PC-3 (cell line): ENCODE measurements around the gene FIBCD1. TPM values are rescaled to one million over a fixed set of nuclear protein-coding genes. Genes with fewer than 3 reads are reported as not detected.

ENCODE experiments used
- ATAC-seq: fragments of 200-7000 bp; cut with Tn5 transposase; 2 replicates; pipeline ENCODE4 v1.9.1; 2020; ENCODE audit warnings: mild to moderate bottlenecking, moderate library complexity
- BruUV-seq: library from RNA; stranded (reverse); fragments of 400-500 nt; replicated peaks from 2 replicates; lab custom pipeline; 2021; lab: Mats Ljungman, UMichigan
- CTCF ChIA-PET: fragments of 300-600 bp; sonication (Branson Sonifier 250); formaldehyde crosslinking; loops from one replicate; lab custom pipeline; 2022; ENCODE audit warnings: antibody characterized with exemption; lab: Charles Lee
- POLR2A ChIA-PET: fragments of 300-600 bp; sonication (Branson Sonifier 250); formaldehyde crosslinking; loops from one replicate; lab custom pipeline; 2022; ENCODE audit warnings: antibody characterized with exemption; ENCODE audit not compliant: unreplicated experiment; lab: Charles Lee
- DNase-seq: peaks from one replicate; pipeline ENCODE4 v3.0.0-alpha.2; 2015
- H2AFZ ChIP-seq: fragments of 300-600 bp; sonication (generic); 2 replicates; pipeline ENCODE4 v1.6.0; 2016; ENCODE audit warnings: antibody characterized with exemption, low read length
- H3F3A ChIP-seq: fragments of 300-600 bp; sonication (generic); one replicate; pipeline ENCODE4 v1.6.0; 2017; ENCODE audit warnings: antibody characterized with exemption, low read length, control low read depth, mild to moderate bottlenecking; ENCODE audit not compliant: unreplicated experiment
- H3K27ac ChIP-seq: fragments of 300-600 bp; sonication (generic); 2 replicates; pipeline ENCODE4 v1.5.1; 2016; ENCODE audit warnings: mild to moderate bottlenecking, low read length
- H3K27me3 ChIP-seq: fragments of 300-600 bp; sonication (generic); 2 replicates; pipeline ENCODE4 v1.6.1; 2016; ENCODE audit warnings: low read length, mixed read lengths
- H3K36me3 ChIP-seq: fragments of 300-600 bp; sonication (generic); 2 replicates; pipeline ENCODE4 v1.6.1; 2016; ENCODE audit warnings: low read depth, mixed run types, low read length, mixed read lengths
- H3K4me1 ChIP-seq: fragments of 300-600 bp; sonication (generic); 2 replicates; pipeline ENCODE4 v1.5.1; 2016; ENCODE audit warnings: low read length; ENCODE audit not compliant: insufficient read depth
- H3K4me2 ChIP-seq: fragments of 300-600 bp; sonication (generic); 2 replicates; pipeline ENCODE4 v1.6.0; 2016; ENCODE audit warnings: low read length
- H3K4me3 ChIP-seq: fragments of 300-600 bp; sonication (generic); 2 replicates; pipeline ENCODE4 v1.5.1; 2016; ENCODE audit warnings: mild to moderate bottlenecking, low read length, mixed read lengths
- H3K79me2 ChIP-seq: fragments of 300-600 bp; sonication (generic); 2 replicates; pipeline ENCODE4 v1.6.1; 2017; ENCODE audit warnings: low read length, mixed read lengths
- H3K9ac ChIP-seq: fragments of 300-600 bp; sonication (generic); 2 replicates; pipeline ENCODE4 v1.6.0; 2016; ENCODE audit warnings: mild to moderate bottlenecking, low read length
- H3K9me2 ChIP-seq: fragments of 300-600 bp; sonication (generic); replicated peaks from 2 replicates; pipeline ENCODE4 v1.6.1; 2016; ENCODE audit warnings: mixed run types, low read length, mixed read lengths
- H3K9me3 ChIP-seq: fragments of 300-600 bp; sonication (generic); 2 replicates; pipeline ENCODE4 v1.6.1; 2016; ENCODE audit warnings: low read length, mixed read lengths
- H4K20me1 ChIP-seq: fragments of 300-600 bp; sonication (generic); 2 replicates; pipeline ENCODE4 v1.6.1; 2016; ENCODE audit warnings: low read length, mixed read lengths
- CTCF ChIP-seq: fragments of 300-600 bp; sonication (generic); conservative IDR thresholded peaks from 2 replicates; pipeline ENCODE4 v1.5.1; 2017; ENCODE audit warnings: antibody characterized with exemption, low read depth, mild to moderate bottlenecking, low read length
- EZH2 ChIP-seq: fragments of 300-600 bp; sonication (generic); IDR thresholded peaks from one replicate; pipeline ENCODE4 v1.6.1; 2017; ENCODE audit warnings: antibody characterized with exemption, mild to moderate bottlenecking, low read length; ENCODE audit not compliant: unreplicated experiment
- EZH2phosphoT487 ChIP-seq: fragments of 300-600 bp; sonication (generic); IDR thresholded peaks from 2 replicates; pipeline ENCODE4 v1.6.1; 2018; ENCODE audit warnings: mild to moderate bottlenecking, antibody characterized with exemption, low read length, borderline replicate concordance
- intact Hi-C: fragments of 100-400 bp; cut with micrococcal nuclease; formaldehyde crosslinking; loops from 2 replicates; pipeline ENCODE4 v1.9.0; 2023
- total RNA-seq: library from RNA; depleted of rRNA; stranded (reverse); fragments of >200 nt; gene quantifications from 2 replicates; pipeline ENCODE4 v1.2.3, GENCODE V29; 2014

Gene FIBCD1
- total RNA-seq, 1 experiment from 2014 or later: 8.9 TPM

GRCh38 chr9:130882696-130883225 lies 56.3 kb downstream of the FIBCD1 start:
- CTCF ChIA-PET: interaction anchor here (0.5 kb wide), 1 partner anchor 30 kb away, joined by 8 read pairs; no protein-coding TSS in a partner anchor

GRCh38 chr9:130881516-130881915 lies 57.5 kb downstream of the FIBCD1 start:
- Histone ChIP-seq H3F3A (no peaks in the 10 kb centered on the region), H3K27ac (no peak overlapping the region), H3K9me3 (no peaks in the 10 kb centered on the region), H3K4me2 (no peak overlapping the region), H2AFZ (no peak overlapping the region), H3K9me2 (no peaks in the 10 kb centered on the region), H3K36me3 (peaks cover 3% of the 10 kb centered on the region), H3K4me1 (no peaks in the 10 kb centered on the region; the same call in 1 of the 2 replicates), H3K27me3 (no peaks in the 10 kb centered on the region), H3K4me3 (no peak overlapping the region), H3K9ac (no peak overlapping the region), H3K79me2 (no peaks in the 10 kb centered on the region), H4K20me1 (no peaks in the 10 kb centered on the region)
- no peak for DNase-seq
- BruUV-seq: no TSS peak
- TF ChIP-seq EZH2: no peak
- ChIA-PET POLR2A (no interaction called here), CTCF (no interaction called here)
- intact Hi-C loops: no loop called here
- ATAC-seq: no peak

More at GRCh38 chr9:130882696-130883225, 56.3 kb downstream of the FIBCD1 start:
- Histone ChIP-seq H3K36me3 (peaks cover 3% of the 10 kb centered on the region), H4K20me1 (no peaks in the 10 kb centered on the region), H3K4me2 (no peak overlapping the region), H3K79me2 (no peaks in the 10 kb centered on the region), H3K9ac (no peak overlapping the region), H3K4me3 (no peak overlapping the region), H3F3A (no peaks in the 10 kb centered on the region), H3K9me2 (no peaks in the 10 kb centered on the region), H2AFZ (no peak overlapping the region), H3K27ac (no peak overlapping the region), H3K9me3 (no peaks in the 10 kb centered on the region), H3K4me1 (no peaks in the 10 kb centered on the region; the same call in 1 of the 2 replicates), H3K27me3 (no peaks in the 10 kb centered on the region)
- ATAC-seq (peak; percentile 54), DNase-seq (no peak)
- no peak for TF ChIP-seq EZH2phosphoT487
- TF ChIP-seq EZH2: no peak
- TF ChIP-seq CTCF: no peak
- POLR2A ChIA-PET: interaction anchor here (0.7 kb wide), 1 partner anchor 93 kb away, joined by 4 read pairs; no protein-coding TSS in a partner anchor
- intact Hi-C loops: no loop called here
- no TSS peak for BruUV-seq

GRCh38 chr9:130880599-130881220 lies 58.3 kb downstream of the FIBCD1 start:
- TF ChIP-seq CTCF (no peak), EZH2phosphoT487 (no peak), EZH2 (no peak)
- DNase-seq (no peak), ATAC-seq (no peak)
- H3K27me3 ChIP-seq: no peaks in the 10 kb centered on the region
- H3K4me1 ChIP-seq: no peaks in the 10 kb centered on the region; the same call in 1 of the 2 replicates
- H3K9ac ChIP-seq: no peak overlapping the region
- POLR2A ChIA-PET: no interaction called here
- H2AFZ ChIP-seq: no peak overlapping the region
- no TSS peak for BruUV-seq
- CTCF ChIA-PET: no interaction called here
- H3K79me2 ChIP-seq: no peaks in the 10 kb centered on the region
- no peaks in the 10 kb centered on the region for H4K20me1 ChIP-seq
- H3K36me3 ChIP-seq: peaks cover 3% of the 10 kb centered on the region
- H3K4me2 ChIP-seq: no peak overlapping the region
- intact Hi-C loops: no loop called here
- no peak overlapping the region for H3K4me3 ChIP-seq
- no peak overlapping the region for H3K27ac ChIP-seq
- no peaks in the 10 kb centered on the region for H3K9me2 ChIP-seq
- H3F3A ChIP-seq: no peaks in the 10 kb centered on the region
- H3K9me3 ChIP-seq: no peaks in the 10 kb centered on the region
